DOHH2 (cell line): ENCODE data around the gene EEFSEC.

Source experiments
- CTCF ChIP-seq: fragments of 200-600 bp; sonication (generic); IDR thresholded peaks from one replicate; pipeline ENCODE4 v1.5.1; 2014; ENCODE audit warnings: antibody characterized with exemption, mild to moderate bottlenecking, low read depth, low read length; ENCODE audit not compliant: poor library complexity, severe bottlenecking
- EZH2phosphoT487 ChIP-seq: fragments of 200-600 bp; sonication (generic); IDR thresholded peaks from 2 replicates; pipeline ENCODE4 v1.6.1; 2017; ENCODE audit warnings: borderline replicate concordance, mild to moderate bottlenecking, antibody characterized with exemption, low read length, moderate library complexity, mixed read lengths

DNA sequence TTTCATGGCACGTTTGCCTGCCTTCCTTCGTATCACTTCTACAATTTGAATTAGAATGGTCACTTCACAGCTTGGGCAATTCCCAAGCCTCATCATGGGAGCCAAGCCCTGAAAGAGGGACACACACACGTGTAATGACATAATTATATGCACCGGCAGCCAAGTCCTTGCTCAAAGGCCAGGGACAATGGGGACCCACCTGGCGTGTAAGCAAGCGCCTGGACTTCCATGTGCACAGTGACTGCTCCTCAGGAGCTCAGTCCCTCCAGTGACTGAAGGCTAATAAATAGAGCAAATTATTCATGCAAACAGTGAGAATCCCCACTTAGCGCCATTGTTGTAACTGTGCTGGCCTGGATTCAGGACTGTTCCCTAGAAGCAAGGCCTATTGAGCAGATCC is 198.3 kb downstream of the EEFSEC start:
- TF ChIP-seq CTCF (no peak), EZH2phosphoT487 (no peak)
